ENCODE data around the gene CCT6B. TPM values are rescaled to one million over a fixed set of nuclear protein-coding genes. Genes with fewer than 3 reads are reported as not detected.
"Not testable (repeated sequence)": the region's sequence is repeated elsewhere in the genome, so short reads cannot be mapped to it uniquely, and the experiment has no call there.

The CCT6B gene
- total RNA-seq, 1 donor from 2014 or later, result 1.8 TPM

DNA sequence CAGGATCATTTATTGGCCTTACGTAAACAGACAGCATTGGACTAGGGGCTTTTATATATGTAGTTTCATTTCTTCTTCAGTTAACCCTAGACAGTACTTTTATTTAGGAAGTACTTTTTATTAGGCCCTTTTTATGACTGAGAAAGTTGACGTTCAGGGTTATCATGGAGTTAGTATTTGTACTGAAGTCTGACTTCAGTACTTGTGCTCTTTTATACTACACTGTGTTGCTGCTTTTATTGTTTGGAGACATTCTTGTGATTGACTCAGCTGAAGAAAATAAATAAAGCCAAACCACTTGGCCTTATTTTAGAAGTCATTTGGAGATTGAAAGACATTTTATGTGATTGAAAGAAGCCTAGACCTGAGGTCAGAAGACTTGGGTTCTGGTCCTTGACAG, 26.0 kb upstream of the CCT6B start:
- ATAC-seq (ENCODE audit: poor library complexity) (no peak), DNase-seq (no peak)
- intact Hi-C loops (cut with DNase I), result no loop called here

DNA sequence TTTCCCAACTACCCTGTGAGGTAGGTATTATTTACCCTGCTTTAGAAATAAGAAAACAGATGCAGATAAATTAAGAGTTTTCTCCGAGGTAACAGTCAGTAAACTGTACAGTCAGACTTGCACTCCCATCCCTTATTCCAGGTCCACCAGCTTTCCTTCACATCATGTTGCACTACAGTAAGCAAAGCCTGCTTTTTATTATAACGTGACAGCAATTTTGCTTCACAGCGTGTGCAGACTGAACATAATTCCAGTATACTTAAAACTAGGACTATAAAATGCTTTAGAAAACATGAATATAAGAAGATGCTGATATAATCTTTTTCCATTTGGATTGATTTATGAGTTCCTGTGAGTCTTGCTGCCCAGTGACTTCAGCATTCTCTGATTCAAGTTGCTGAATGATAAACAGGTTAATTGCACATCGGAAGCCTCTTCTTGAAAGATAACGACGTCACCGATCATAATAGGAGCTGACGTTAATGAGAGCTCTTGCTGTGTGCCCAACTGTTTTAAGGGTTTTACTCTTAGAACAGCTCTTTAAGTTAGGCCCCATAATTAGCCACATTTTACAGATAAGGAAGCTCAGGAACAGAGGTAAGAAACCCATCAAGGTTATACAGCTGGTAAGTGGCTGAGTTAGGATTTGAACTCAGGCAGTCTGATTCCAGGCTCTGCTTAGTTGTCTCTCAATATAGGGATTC, 20.4 kb upstream of the CCT6B start:
- DNase-seq (no peak), ATAC-seq (ENCODE audit: poor library complexity) (no peak)
- intact Hi-C loops (cut with DNase I), result no loop called here

DNA sequence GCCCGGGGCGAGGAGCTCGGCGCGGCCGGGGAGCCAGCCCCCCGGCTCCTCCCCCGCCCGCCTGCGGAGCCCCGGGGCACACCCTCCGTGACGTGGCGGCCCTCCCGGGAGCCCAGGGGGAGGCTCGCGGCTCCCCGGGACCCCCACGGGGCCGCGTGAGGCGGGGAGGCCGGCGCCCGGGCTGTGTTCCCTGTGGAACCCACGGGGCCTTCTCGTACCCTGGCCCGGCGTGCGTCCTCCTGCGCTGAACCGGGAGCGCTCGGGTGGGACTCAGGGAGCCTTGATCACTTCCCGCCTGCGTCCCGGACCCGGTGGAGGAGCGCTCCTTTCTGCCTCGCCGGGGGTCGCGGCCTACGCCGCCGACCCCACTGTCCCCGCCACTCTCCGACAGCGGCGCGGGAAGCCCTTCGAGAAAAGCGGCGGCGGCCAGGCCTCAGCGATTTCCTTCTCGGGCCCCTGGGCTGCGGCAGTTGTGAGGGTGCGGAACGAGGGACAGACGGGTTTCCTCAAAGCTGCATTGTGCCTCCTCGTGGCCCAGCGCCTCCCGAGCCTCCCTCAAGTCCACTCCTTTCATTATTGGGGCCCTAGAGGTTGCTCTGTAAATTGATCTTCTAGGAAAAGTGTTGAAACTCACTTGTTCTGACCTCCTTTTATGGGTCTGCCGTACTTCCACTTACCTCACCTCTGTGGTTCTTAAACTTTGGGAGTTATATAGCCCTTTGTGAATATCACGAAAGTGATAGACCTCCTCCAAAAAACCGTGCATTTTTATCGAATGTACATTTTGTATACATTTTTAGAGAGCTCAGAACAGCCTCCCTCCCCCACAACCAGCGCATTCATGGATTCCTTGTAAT, 19.6 kb upstream of the CCT6B start:
- DNase-seq, result peak; percentile 86
- intact Hi-C loops (cut with DNase I), result no loop called here
- ATAC-seq (ENCODE audit: poor library complexity), result peak; percentile 97

DNA sequence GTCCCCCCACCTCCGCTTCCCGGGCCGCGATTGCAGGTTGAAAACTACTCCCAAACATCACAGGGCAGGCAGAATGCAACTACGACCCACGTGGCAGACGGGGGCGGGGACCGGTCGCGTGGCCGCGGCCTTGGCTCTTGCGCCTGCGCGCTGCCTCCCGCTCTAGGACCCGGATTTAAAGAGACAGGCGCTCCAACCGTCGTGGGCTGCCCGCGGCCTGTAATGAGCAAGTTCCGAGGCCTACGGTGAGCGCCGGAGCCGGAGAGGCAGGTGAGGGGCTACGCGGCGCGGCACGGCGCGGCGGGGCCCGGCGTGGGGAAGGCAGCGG, 19.1 kb upstream of the CCT6B start, which contains the start of gene LIG3:
TSS of gene LIG3 (plus strand) at position 160 of the 328 bp plus-strand sequence. CDS start 2,494 bp downstream, outside the sequence.
- DNase-seq, result peak; percentile 97
- ATAC-seq (ENCODE audit: poor library complexity), result peak; percentile 95
- intact Hi-C loops (cut with DNase I), result no loop called here

DNA sequence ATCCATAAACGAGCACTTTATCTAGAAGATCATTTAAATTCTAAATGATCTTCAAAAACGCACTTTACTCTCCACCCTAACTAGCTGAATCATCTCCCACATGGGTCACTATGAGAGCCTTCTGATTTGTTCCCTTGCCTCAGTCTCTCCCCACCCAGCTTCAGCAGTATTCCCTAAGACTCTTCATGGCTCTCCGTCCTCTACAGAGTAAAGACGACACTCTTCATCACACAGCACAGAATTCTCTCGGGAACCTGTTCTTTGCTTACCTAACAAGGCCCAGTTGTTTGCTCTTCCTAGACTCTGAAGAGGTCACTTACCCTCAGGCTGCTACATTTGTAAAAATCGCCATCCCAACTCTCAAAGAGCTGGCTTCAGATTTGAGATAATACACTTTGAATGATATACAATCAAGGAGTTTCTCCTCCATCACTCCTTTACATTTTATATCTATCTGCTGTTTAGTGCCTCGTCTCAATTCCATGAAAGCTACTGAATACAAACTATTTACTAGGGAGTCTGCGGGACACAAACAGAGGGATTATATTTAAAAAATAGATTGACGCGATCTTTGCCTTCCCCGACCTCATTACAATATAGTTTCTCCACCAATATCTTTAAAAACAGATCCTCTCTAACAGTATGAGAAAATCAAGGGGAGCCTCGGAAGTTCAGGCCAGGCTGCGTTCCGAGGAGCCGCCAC, 18.5 kb upstream of the CCT6B start:
- intact Hi-C loops (cut with DNase I), result no loop called here
- ATAC-seq (ENCODE audit: poor library complexity) (no peak), DNase-seq (no peak)

DNA sequence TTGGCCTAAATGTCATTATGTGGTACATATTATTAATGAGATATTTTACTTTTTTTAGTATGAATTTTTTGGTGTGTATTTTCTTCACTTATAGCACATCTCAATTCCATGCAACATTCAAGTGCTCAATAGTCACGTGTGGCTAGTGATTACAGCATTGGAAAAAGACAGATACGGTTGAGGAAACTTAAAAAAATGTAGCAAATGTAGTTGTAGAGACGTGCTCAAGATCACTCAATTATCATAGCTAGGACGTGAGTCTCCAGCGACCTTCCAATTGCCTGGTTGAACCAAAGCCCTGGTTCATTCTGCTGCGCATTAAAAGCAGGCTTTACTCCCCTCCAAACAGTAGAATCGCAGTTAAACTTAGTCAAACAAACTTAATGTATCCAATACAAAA, 17.9 kb upstream of the CCT6B start:
- DNase-seq (no peak), ATAC-seq (ENCODE audit: poor library complexity) (no peak)
- intact Hi-C loops (cut with DNase I), result no loop called here

DNA sequence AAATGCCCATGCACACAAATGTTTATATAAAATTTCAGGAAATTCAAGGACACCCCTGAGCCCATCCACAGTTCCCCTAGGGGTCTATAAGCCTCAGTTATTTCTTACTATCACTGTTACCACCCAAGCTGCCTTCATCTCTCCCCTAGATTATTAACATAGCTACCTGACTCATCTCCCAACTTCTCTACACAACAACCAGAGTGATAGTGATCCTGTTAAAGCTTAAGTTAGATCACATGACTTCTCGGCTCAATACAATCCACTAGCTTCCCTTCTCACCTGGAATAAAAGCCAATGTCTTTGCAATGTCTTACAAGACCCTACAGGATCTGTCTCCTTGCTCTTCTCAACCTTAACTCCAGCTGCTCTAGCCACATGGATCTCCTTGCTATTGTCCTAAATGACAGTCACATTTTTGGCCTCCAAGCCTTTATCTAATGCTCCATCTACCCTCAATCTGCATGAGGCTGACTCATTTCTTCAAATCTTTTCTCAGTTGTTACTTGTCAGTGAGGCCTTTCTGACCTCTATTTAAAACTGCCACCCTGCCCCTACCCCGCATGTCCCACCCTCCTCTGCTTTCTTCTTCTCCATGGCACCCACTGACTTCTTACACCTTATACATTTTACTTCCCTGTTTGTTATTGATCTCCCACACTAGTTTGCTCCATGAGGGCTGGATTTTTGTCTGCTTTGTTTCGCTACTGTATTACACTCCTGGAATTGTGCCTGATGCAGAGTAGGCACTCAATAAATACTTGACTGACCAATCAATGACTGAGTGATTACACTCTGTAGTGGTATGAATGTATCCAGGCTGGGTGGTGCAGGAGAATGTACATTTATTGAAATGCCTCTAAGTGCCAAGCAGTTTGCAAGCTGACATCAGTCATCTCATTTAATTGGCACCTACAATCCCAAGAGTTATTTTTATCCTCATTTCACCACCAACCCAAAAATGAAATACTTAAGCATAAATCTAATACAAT, 13.8 kb upstream of the CCT6B start:
- DNase-seq (no peak), ATAC-seq (ENCODE audit: poor library complexity) (no peak)
- intact Hi-C loops (cut with DNase I), result no loop called here

DNA sequence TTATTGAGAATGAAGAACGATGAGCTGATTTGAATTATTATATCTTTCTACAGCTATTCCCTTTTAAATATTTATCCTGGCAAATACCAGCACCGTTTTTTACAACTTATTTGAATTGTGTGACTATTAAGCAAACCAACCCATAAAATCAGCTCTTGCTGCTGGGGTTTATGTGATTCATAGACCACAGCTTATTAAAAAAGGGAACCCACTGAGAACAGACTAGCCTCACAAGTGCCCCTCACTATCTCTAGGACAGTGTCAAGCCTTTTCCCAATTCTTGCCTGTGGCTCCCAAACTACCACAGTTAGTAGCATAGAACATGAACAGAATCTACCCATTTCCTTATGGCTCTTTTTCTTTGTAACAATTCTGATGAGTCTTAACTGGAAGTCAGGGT, 12.9 kb upstream of the CCT6B start:
- no peak for ATAC-seq (ENCODE audit: poor library complexity)
- DNase-seq, result no peak
- intact Hi-C loops (cut with DNase I), result no loop called here

DNA sequence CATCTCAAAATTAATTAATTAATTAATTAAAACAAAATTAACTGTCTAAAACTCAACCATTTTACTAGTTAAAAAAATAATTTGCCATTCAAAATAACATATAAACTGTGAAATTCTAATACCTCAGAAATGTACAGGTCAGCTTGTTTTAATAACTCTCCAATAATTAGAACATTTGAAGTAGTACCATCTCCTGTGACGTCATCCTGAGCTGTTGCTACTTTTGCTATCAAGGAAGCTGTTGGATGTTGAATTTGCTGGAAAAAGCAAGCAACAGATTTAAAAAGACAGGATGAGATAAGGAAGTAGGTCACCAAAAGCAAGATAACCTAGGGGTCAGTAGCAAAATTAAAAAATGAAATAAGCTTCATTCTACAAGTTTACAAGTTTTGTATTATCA, 2.8 kb downstream of the CCT6B start:
- ATAC-seq (ENCODE audit: poor library complexity) (no peak), DNase-seq (no peak)
- intact Hi-C loops (cut with DNase I), result no loop called here

DNA sequence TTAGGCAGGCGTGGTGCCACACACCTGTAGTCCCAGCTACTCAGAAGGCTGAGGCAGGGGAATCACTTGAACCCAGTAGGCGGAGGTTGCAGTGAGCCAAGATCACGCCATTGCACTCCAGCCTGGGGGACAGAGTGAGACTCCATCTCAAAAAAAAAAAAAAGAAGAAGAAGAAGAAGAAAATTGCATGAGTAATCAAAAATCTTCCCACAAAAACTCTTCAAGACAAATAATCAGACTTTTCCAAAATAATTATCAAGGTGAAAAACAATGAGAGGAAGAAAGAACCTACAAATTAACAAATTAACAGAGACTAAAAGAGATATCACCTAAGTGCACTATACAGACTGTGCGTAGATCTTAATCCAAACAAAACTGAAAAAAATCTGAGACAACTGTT, 10.5 kb downstream of the CCT6B start:
- ATAC-seq (ENCODE audit: poor library complexity); DNase-seq; intact Hi-C loops (cut with DNase I): not testable (repeated sequence)

DNA sequence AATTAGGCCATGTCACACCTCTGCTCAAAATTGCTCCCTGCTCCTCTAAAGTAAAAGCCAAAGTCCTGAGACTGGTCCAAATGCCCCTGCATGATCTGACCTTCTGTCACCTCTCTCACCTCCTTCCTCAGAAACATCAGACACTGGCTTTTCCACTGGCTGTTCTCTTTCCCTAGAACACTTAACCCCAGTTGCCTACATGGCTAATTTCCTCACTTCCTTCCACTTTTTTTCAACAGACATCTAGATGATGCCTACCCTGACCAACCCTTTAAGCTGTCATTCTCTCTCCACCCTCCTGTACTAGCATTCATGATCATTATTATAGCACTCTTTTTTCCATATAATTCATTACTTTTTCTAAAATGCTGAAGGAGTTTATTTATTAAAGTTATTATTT, 31.0 kb downstream of the CCT6B start:
- DNase-seq, result no peak
- intact Hi-C loops (cut with DNase I), result no loop called here
- no peak for ATAC-seq (ENCODE audit: poor library complexity)

DNA sequence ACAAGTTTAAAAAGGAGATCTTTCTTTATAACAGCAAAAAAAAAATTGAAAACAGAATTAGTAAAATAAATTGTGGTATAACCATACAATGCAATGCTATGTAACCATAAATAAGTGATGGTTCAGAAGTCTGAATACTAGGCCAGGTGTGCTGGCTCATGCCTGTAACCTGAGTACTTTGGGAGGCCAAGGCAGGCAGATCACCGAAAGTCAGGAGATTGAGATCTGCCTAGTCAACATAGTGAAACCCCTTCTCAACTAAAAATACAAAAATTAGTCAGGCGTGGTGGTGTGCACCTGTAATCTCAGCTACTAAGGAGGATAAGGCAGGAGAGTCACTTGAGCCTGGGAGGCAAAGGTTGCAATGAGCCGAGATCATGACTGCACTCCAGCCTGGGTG, 34.6 kb downstream of the CCT6B start:
- intact Hi-C loops (cut with DNase I), result no loop called here
- DNase-seq (no peak), ATAC-seq (ENCODE audit: poor library complexity) (no peak)

DNA sequence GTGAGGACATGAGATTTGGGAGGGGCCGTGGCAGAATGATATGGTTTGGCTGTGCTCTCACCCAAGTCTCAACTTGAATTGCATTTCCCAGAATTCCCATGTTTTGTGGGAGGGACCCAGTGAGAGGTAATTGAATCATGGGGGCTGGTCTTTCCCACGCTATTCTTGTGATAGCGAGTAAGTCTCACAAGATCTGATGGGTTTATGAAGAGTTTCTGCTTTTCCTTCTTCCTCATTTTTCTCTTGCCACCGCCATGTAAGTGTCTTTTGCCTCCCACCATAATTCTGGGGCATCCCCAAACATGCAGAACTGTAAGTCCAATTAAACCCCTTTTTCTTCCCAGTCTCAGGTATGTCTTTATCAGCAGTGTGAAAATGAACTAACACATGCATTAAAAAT, 40.6 kb downstream of the CCT6B start:
- no peak for DNase-seq
- no peak for ATAC-seq (ENCODE audit: poor library complexity)
- intact Hi-C loops (cut with DNase I), result no loop called here

DNA sequence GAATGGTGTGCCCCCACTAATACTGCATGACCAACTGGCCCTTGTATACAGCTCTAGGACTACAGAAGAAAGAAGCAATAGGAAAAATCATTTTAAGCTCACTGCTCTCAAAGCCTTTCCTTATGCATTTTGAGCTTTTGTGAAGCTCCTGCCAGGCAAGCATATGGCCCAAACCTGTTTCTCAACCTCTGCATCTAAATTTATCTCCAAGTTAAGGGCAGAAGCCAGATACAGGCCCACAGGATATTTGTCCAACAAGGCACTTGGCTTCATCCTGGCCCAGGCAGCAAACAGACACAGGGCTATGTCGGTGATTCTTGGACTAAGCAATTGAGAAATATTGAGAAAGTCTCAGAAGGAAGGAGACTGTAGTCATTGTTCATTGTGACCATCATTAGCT, 43.9 kb downstream of the CCT6B start:
- ATAC-seq (ENCODE audit: poor library complexity) (no peak), DNase-seq (no peak)
- intact Hi-C loops (cut with DNase I), result no loop called here

DNA sequence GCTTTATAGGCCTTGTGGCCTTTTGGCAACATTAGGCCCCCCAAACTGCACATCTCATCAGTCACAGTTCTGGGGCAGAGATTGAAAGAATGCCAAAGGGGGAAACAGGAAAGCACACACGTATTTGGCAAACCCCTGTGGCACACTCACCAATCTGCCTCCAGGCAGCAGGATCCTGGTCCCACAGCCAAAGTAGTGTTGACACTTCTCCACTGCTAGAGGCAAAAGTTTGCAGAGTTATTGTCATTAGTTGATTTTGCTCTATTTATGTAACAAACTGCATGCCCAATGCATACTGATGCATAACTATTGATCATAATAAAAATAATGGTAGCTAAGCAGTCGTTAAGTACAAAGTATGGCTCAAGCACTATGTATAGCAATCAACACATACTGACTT, 45.1 kb downstream of the CCT6B start:
- intact Hi-C loops (cut with DNase I), result no loop called here
- DNase-seq (no peak), ATAC-seq (ENCODE audit: poor library complexity) (no peak)

DNA sequence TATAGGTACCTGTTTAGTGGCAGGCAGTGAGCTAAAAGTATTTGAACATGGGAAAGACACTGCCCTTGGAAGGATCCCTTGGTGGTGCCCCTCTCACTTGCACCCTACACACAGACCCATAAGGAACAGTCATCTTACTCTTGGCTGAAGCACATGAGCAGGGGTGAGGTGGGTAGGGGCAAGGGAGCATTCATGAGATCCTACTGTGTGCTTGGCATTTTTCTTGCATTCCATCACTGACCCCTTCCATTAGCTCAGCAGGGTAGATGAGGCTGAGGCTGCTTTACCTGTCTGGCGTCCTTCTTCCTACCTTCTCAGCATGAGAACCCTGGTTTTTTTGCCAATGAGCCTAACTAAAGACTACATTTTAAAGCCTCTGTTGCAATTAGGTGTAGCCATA, 48.3 kb downstream of the CCT6B start:
- no peak for DNase-seq
- intact Hi-C loops (cut with DNase I), result no loop called here
- ATAC-seq (ENCODE audit: poor library complexity), result no peak

DNA sequence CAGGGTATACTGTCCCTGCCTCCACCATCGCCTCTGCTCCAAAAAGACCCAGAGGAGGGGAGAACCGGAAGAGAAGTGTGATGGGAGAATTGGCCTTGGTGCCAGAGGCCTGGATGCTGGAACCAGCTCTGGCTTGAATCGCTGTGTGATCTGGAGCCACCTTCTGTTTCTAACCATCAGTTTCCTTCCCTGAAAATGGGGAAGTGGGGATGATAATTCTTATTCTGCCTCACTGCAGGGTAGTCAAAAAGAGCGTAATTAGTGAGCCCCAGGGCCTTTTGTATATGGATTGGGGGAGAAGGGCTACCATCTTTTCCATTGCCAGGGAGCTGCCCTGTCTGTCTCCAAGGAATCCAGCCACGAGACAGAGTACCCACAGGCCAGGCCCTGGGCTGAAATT, 52.2 kb downstream of the CCT6B start:
- DNase-seq, result no peak
- intact Hi-C loops (cut with DNase I), result no loop called here
- no peak for ATAC-seq (ENCODE audit: poor library complexity)

DNA sequence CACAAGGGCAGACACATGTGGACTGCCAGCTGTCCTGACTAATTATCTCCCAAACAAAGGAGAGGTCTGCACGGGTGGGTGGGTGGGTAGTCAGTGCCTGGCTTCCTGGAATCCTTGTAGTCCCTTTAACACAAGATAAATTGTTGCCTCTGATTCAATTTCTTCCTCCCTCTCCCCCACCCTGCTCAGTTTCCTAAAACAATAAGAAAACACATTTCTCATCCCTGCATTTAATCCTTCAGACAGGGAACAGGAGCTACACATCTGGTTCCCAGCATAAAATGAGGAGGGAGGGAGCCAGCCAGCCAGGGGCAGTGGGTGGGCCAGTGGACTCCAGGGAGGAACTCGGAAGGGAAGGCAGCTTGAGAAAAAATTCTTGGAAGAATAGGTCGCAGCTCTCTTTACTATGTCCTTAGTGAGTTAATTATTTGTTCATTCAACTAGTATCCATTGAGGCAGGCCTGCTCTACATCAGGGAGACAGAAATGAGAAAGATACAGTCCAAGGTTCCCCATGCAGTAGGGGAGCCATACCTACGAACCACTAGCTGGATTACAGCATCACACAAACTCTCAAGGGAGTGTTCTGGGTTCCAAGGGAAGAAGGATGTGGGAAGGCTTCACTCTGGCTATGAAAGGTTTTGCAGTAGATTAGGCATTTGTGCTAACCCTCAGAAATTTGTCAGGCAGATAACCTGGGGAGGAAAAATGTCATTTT, 58.3 kb downstream of the CCT6B start:
- intact Hi-C loops (cut with DNase I), result no loop called here
- DNase-seq, result no peak
- no peak for ATAC-seq (ENCODE audit: poor library complexity)

Measured in Right ventricle myocardium superior (tissue), 1 donor.